Left lung (tissue), 10 donors: ENCODE measurements around the gene TC2N. TPM values are rescaled to one million over a fixed set of nuclear protein-coding genes. Genes with fewer than 3 reads are reported as not detected.
A peak's percentile ranks its signal among the peaks of the same experiment; 100 is the strongest.

Experiments used
- ATAC-seq: fragments of 200-7000 bp; cut with Tn5 transposase; one replicate; pipeline ENCODE4 v1.9.1; 2020; ENCODE audit warnings: moderate library complexity
- DNase-seq, 4 donors: peaks; one replicate each; pipeline ENCODE4 v3.0.0-alpha.2; 2013 to 2020
- H3K27ac ChIP-seq, 2 donors: fragments of 200-600 bp; sonication (generic) in 1 of 2; one replicate each; pipeline versions ENCODE4 v1.5.0 to v1.8.0; 2020 to 2021
- H3K27me3 ChIP-seq, 2 donors: fragments of 200-600 bp; sonication (generic) in 1 of 2; one replicate each; pipeline versions ENCODE4 v1.5.0 to v1.8.0; 2020 to 2021
- H3K36me3 ChIP-seq, 2 donors: fragments of 200-600 bp; sonication (generic) in 1 of 2; one replicate each; pipeline versions ENCODE4 v1.5.0 to v1.8.0; 2020 to 2021
- H3K4me1 ChIP-seq, 2 donors: fragments of 200-600 bp; one replicate each; pipeline ENCODE4 v1.8.0; 2021
- H3K4me3 ChIP-seq, 2 donors: fragments of 200-600 bp; sonication (generic) in 1 of 2; one replicate each; pipeline versions ENCODE4 v1.5.0 to v1.8.0; 2020 to 2021; ENCODE audit warnings: mild to moderate bottlenecking in 1 of 2
- H3K9me3 ChIP-seq, 2 donors: fragments of 200-600 bp; sonication (generic) in 1 of 2; one replicate each; pipeline versions ENCODE4 v1.5.0 to v1.8.0; 2020 to 2021
- intact Hi-C, 2 donors: fragments of 100-400 bp; cut with DNase I; formaldehyde crosslinking; loops; one replicate each; pipeline versions ENCODE4 v1.11.2 to v1.14.2; 2022
- polyA plus RNA-seq, 6 donors: library from polyadenylated mRNA; unstranded; fragments of 120-200 nt; gene quantifications; one replicate each; pipeline ENCODE4 v1.2.1, GENCODE V29; 2013; ENCODE audit not compliant: insufficient read length in 6 of 6
- total RNA-seq, 2 donors: library from RNA; stranded (reverse); fragmentation: NEBNext Ultra II Directional; extraction: Animal tissue kit (Norgen Biotek cat#: 25700); gene quantifications; one replicate each; pipeline ENCODE4 v1.2.1, GENCODE V29; 2021
- TF ChIP-seq, protein P1 (sequence below), 2 donors: fragments of 200-600 bp; sonication (generic) in 1 of 2; IDR thresholded peaks; one replicate each; pipeline versions ENCODE4 v1.5.0 to v1.8.0; 2021; ENCODE audit warnings: antibody characterized with exemption in 2 of 2
- donor health status: DM: no; HTN: yes; CAD: no.
- donor health status: DM: no; HTN: no; CAD: no.

TC2N gene
- total and polyA plus RNA-seq, 8 donors: 20.3 to 58.1 (median 29.7) TPM

DNA sequence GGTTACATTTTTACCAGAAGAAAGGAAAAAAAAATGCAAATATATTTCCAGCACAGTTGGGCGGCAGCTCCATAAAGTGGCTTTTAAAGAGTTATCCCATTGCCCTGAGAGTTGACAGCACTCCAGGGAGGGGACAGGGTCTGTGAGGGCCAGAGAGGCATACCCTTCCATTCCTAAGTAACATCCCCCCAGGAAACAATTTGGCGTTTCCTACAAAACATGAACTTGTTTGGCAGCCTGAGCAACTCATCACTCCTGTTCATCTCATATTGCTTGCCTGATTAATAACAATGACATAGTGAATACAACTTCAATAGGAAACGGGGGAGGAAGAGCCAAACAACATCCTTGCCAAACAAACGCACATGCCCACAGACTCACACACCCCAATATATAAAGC is 23.3 kb downstream of the TC2N start:
- H3K4me1 ChIP-seq: no peaks in the 10 kb centered on the region
- no peaks in the 10 kb centered on the region for H3K36me3 ChIP-seq
- no peaks in the 10 kb centered on the region for H3K9me3 ChIP-seq
- H3K27ac ChIP-seq: no peak overlapping the region
- ATAC-seq: no peak
- H3K27me3 ChIP-seq: no peaks in the 10 kb centered on the region
- no peak for DNase-seq
- intact Hi-C loops: no loop called here
- TF ChIP-seq, protein P1, sequence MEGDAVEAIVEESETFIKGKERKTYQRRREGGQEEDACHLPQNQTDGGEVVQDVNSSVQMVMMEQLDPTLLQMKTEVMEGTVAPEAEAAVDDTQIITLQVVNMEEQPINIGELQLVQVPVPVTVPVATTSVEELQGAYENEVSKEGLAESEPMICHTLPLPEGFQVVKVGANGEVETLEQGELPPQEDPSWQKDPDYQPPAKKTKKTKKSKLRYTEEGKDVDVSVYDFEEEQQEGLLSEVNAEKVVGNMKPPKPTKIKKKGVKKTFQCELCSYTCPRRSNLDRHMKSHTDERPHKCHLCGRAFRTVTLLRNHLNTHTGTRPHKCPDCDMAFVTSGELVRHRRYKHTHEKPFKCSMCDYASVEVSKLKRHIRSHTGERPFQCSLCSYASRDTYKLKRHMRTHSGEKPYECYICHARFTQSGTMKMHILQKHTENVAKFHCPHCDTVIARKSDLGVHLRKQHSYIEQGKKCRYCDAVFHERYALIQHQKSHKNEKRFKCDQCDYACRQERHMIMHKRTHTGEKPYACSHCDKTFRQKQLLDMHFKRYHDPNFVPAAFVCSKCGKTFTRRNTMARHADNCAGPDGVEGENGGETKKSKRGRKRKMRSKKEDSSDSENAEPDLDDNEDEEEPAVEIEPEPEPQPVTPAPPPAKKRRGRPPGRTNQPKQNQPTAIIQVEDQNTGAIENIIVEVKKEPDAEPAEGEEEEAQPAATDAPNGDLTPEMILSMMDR (IDR thresholded peaks at IDR 0.05): no peak
- no peak overlapping the region for H3K4me3 ChIP-seq

- no peak overlapping the region for H3K4me3 ChIP-seq
- no peak overlapping the region for H3K27ac ChIP-seq
- no peaks in the 10 kb centered on the region for H3K4me1 ChIP-seq
- H3K9me3 ChIP-seq: no peaks in the 10 kb centered on the region
- H3K36me3 ChIP-seq: no peaks in the 10 kb centered on the region
- intact Hi-C loops: no loop called here
- DNase-seq (no peak), ATAC-seq (no peak)
- H3K27me3 ChIP-seq: no peaks in the 10 kb centered on the region
- TF ChIP-seq, protein P1 (IDR thresholded peaks at IDR 0.05): no peak
Observed at GRCh38 chr14:91843437-91843836, 23.9 kb downstream of the TC2N start.

- Histone ChIP-seq H3K27me3 (peaks cover 0 to 17% of the 10 kb centered on the region in 2 donors), H3K4me1 (peaks cover 0 to 11% of the 10 kb centered on the region in 2 donors), H3K4me3 (no peak overlapping the region), H3K36me3 (no peaks in the 10 kb centered on the region), H3K9me3 (no peaks in the 10 kb centered on the region), H3K27ac (no peak overlapping the region)
- TF ChIP-seq, protein P1 (IDR thresholded peaks at IDR 0.05): no peak
- intact Hi-C loops: no loop called here
- ATAC-seq (no peak), DNase-seq (no peak)
Observed at GRCh38 chr14:91841065-91841464, 26.3 kb downstream of the TC2N start.

DNA sequence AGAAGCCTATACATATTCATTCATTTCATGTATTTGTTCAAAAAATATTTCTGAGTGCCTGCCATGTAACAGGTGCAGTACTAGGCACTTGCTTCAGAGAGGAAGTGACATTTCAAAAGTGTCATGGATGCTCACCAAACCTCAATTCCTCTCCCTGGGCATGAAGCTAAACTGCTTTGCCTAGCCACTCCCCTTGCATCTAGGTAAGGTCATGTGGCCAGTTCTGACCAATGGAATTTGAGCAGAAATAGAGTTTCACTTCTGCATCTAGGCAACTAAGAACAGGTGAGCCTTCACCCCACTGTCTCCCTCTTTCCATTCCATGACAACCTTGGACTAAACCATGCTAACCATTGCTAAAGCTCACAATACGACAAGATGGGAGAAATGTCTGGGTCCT is 27.6 kb downstream of the TC2N start:
- TF ChIP-seq, protein P1 (IDR thresholded peaks at IDR 0.05): no peak
- H3K27me3 ChIP-seq: peaks cover 0 to 30% of the 10 kb centered on the region in 2 donors
- no peaks in the 10 kb centered on the region for H3K9me3 ChIP-seq
- no peak overlapping the region for H3K4me3 ChIP-seq
- ATAC-seq: no peak
- H3K36me3 ChIP-seq: no peaks in the 10 kb centered on the region
- intact Hi-C loops: no loop called here
- H3K4me1 ChIP-seq: peaks cover 0 to 16% of the 10 kb centered on the region in 2 donors
- DNase-seq: no peak
- H3K27ac ChIP-seq: no peak overlapping the region

- H3K9me3 ChIP-seq: no peaks in the 10 kb centered on the region
- peak overlapping the region; percentile 46 to 50 for H3K4me3 ChIP-seq
- H3K36me3 ChIP-seq: no peaks in the 10 kb centered on the region
- DNase-seq: no peak
- peak overlapping the region in 1 of 2 donors; percentile 6 for H3K27ac ChIP-seq
- ATAC-seq: no peak
- TF ChIP-seq, protein P1 (IDR thresholded peaks at IDR 0.05): no peak
- peaks cover 0 to 16% of the 10 kb centered on the region in 2 donors for H3K4me1 ChIP-seq
- H3K27me3 ChIP-seq: peaks cover 0 to 46% of the 10 kb centered on the region in 2 donors
- intact Hi-C loops: no loop called here
Observed at GRCh38 chr14:91837076-91837475, 30.3 kb downstream of the TC2N start.
